PFSK-1 (cell line): ENCODE data around the gene CRADD.

ENCODE experiments used
- POLR2AphosphoS5 ChIP-seq: IDR thresholded peaks from 2 replicates; pipeline ENCODE4 v1.6.1; 2012; ENCODE audit warnings: low read depth, mild to moderate bottlenecking, control low read depth, low read length, moderate library complexity
- REST ChIP-seq, 2 experiments: IDR thresholded peaks; 2 replicates each; pipeline versions ENCODE4 v1.6.1 to v1.8.0; 2011 to 2012; ENCODE audit warnings: low read depth in 2 of 2, low read length in 2 of 2, control low read depth in 1 of 2, inconsistent platforms in 1 of 2, mild to moderate bottlenecking in 1 of 2, moderate library complexity in 1 of 2; ENCODE audit not compliant: insufficient read depth in 1 of 2
- SIN3A ChIP-seq: IDR thresholded peaks from 2 replicates; pipeline ENCODE4 v1.6.1; 2012; ENCODE audit warnings: mild to moderate bottlenecking, low read length, moderate library complexity, borderline replicate concordance; ENCODE audit not compliant: insufficient read depth
- TAF1 ChIP-seq: IDR thresholded peaks from 2 replicates; pipeline ENCODE4 v1.6.1; 2012; ENCODE audit warnings: low read length, control low read depth, borderline replicate concordance; ENCODE audit not compliant: insufficient read depth

DNA sequence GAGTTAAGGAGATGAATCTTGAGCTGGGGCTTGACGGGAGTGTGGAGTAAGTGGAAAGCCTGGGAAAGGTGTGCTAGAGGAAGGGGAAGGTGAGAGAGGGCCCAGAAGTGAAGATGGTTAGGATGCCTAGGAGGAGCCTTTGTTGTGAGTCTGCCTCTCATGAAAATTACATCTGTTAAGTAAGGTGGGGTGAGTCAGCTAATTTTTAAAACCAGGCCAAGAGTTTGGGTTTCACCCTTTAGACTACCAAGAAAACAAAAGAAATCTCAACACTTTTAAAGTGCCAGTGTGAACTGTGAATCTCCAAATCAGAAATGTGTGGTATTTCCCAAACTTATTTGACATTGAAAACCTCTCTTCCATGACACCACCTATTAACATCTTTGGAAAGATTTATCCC, 185.2 kb downstream of the CRADD start:
- TF ChIP-seq POLR2AphosphoS5: no peak
- TF ChIP-seq REST (IDR thresholded peaks at IDR 0.05; ENCODE audit: insufficient read depth in 1 of 2, low read depth in 2 of 2, low read length in 2 of 2): no peak
- TF ChIP-seq TAF1: no peak
- TF ChIP-seq SIN3A: no peak
